ENCODE data around the gene MFAP3.
"Not testable (repeated sequence)": the region's sequence is repeated elsewhere in the genome, so short reads cannot be mapped to it uniquely, and the experiment has no call there.

The MFAP3 gene

GRCh38 chr5:154038707-154039457 is at the start of gene MFAP3, which contains the start of gene FAM114A2:
Gene MFAP3 (plus strand): TSS chr5:154038967. CDS start chr5:154049723, 10,756 bp downstream.
Gene FAM114A2 (minus strand): TSS chr5:154038910. CDS start chr5:154034953, 3,957 bp downstream.
- DNase-seq = peak; percentile 55

- no peak for DNase-seq
Measured at GRCh38 chr5:153991168-153991567, 47.6 kb upstream of the MFAP3 start.

DNA sequence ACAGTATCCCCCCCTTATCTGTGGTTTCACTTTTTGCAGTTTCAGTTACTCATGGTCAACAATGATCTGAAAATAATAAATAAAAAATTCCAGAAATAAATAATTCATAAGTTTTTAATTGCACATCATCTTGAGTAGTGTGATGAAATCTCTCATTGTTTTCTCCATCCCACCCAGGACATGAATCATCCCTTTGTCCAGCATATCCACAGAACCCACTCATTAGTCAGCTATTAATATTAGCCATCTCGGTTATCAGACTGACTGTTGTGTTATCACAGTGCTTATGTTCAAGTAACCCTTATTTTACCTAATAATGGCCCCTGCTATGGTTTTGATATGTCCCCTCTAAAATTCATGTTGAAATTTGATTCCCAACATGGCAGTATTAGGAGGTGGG is 40.8 kb upstream of the MFAP3 start:
- no peak for DNase-seq

DNA sequence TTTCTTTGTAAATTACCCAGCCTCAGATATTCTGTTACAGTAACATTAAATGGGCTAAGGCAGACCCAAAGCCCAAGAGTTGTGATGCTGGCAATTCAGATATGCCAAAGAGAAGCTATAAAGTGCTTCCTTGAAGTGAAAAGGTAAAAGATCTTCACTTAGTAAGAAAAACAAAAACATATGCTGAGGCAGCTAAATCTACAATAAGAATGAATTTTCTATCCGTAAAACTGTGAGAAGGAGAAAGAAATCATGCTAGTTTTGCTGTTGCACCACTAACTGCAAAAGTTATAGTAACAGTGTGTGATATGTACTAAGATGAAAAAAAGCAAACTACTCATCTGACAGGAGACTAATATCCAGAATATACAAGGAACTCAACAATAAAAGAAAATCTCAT is 40.0 kb upstream of the MFAP3 start:
- no peak for DNase-seq

DNA sequence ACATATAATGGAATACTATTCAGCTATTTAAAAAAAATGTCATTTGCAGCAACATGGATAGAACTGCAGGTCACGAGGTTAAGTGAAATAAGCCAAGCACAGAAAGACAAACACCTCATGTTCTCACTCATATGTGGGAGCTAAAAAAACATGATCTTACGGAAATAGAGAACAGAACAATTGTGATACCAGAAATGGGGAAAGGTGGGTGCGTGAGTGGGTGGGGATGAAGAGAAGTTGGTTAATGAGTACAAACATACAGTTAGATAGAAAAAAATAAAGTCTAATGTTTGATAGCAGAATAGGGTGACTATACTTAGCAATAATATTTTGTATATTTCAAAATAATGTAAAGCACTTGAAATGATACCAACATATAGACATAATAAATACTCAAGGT is 38.8 kb upstream of the MFAP3 start:
- no peak for DNase-seq

DNA sequence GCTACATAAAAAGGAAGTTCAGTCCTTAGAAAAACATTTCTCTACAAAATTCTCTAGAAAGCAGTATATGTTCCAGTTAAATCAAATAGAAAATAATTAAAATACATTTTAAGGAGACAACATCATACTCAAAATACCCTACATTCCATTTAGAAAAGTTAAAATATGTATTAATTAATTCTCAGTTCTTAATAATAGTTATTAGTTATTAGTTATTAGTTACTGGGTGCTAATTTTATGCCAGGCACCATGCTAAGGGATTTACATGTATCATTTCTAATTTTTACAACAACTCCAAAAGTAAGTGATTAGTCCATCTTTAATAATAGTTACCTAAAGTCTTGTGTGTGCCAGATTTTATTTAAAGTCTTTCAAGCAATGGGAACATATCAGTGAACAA is 38.1 kb upstream of the MFAP3 start:
- DNase-seq = no peak

DNA sequence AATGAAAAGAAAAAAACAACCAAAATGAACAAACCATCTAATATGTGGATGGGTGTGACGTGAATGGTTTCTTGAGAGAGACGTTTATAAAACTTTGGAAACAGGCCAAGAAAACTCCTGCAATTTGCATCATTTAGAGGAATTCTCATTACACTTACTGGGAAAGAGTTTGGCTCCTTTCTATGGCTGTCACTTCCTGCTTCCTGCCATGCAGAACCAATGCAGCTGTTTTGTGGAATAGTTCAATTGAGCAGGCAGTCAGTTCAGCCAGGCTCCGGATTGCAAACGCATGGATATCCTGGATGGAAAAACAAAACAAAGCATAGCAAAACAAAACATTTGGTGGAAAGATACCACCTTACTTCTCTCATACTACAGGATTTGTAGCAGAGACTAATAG is 36.7 kb upstream of the MFAP3 start:
- DNase-seq = peak; percentile 18

DNA sequence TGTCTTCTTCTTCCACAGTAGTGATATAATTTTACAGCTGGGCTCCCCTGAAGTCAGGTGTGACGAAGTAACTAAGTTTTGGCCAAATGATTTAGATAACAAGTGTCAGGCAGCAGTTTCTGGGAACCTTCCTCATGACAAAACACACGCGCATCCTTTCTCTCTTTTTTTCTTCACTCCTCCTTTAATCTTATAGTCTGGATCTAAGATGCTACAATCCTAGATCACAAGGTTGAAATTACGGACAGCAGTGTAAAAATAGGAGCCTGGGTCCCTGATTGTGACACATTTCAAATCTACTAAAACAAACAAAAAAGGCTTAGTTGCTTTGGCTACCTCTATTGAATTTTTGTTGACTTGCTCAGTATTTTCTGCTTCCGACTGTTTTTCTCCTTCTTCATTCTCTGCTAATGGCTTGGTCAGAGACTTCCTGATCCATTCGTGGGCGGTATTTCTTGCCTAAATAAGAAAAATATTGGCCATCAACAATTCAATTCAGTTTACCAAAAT is 36.2 kb upstream of the MFAP3 start:
- DNase-seq = no peak

DNA sequence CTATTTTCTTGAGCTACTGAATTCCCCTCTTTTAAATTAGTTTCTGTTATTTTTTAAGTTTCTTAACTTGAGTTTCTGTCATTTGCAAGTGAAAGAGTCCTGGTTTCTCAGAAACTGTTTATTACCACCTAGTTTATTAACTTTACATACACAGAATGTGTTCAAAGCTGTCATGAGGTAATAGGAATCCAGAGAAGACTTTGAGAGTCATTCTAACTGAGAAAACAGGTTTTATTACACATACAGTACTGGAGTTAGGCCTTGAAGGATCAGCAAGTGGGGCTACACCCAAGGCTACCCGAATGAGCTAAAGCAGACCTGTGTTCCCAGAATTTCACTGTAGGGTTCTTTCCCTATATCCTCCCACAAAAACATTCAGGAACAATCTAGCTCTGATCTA is 33.1 kb upstream of the MFAP3 start:
- DNase-seq = no peak

DNA sequence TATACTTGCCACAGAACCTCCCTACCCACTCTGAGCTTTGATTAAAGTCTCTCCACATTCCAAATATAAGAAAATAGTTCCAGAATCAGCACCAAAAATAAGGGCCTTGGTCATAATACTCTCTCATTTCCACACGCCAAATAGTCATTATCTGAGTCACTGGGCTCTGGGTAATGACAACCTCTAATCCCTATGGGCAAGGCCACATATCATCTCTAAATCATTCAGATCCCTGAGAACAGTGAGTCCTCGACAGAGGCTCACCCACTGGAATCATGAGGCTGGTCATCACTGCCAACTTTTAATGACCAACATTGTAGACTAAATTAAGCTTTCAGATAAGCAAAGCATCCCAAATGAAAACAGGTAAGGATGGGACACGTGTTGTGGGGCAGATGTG is 28.1 kb upstream of the MFAP3 start:
- DNase-seq = no peak

DNA sequence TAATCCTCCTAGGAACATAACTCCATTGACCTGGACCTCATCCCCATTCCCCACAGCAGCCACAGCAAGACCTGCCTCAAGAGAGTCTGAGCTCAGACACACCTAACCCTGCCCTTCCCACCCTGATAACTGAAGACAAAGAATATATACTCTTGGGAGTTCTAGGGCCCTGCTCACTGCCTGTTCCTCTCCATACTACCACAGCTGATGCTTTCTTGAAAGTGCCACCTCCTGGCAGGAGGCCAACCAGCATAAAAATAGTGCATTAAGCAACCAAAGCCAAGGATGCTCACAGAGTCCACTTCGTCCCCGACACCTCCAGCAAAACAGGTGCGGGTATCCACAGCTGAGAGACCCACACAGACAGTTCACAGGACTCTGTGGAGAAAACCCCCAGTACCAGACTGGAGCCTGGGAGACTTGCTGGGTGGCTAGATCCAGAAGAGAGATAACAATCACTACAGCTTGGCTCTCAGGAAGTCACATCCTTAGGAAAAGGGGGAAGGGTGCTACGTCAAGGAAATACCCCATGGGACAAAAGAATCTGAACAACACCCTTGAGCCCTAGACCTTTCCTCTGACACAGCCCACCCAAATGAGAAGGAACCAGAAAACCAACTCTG is 23.6 kb upstream of the MFAP3 start:
- DNase-seq = no peak

DNA sequence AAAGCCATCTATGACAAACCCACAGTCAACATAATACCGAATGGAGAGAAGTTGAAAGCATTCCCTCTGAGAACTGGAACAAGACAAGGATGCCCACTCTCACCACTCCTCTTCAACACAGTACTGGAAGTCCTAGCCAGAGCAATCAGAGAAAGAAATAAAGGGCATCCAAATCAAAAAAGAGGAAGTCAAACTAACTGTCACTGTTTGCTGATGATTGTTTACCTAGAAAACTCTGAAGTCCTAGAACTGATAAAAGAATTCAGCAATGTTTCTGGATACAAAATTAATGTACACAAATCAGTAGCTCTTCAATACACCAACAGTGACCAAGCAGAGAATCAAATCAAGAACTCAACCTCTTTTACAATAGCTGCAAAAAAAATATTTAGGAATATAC is 19.8 kb upstream of the MFAP3 start:
- not testable (repeated sequence) for DNase-seq

GRCh38 chr5:154025951-154026350 is 12.8 kb upstream of the MFAP3 start:
- DNase-seq = no peak

- DNase-seq = no peak
Measured at GRCh38 chr5:154031937-154032489, 6.8 kb upstream of the MFAP3 start.

DNA sequence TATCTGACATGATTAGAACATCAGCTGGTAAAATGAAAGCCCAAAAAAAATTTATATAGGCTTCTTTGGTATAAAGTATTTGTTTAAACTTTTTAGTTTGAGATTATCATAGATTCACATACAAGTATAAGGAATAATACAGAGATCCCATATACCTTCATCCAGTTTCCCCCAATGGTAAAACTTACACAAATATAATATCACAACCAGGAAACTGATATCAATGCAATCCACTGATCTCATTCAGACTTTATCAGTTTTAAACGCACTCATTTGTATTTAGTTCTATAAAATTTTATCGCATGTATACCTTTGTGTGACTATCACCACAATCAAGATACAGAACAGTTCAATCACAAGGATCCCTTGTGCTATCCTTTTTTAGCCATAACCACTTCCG is 3.8 kb upstream of the MFAP3 start:
- no peak for DNase-seq

DNA sequence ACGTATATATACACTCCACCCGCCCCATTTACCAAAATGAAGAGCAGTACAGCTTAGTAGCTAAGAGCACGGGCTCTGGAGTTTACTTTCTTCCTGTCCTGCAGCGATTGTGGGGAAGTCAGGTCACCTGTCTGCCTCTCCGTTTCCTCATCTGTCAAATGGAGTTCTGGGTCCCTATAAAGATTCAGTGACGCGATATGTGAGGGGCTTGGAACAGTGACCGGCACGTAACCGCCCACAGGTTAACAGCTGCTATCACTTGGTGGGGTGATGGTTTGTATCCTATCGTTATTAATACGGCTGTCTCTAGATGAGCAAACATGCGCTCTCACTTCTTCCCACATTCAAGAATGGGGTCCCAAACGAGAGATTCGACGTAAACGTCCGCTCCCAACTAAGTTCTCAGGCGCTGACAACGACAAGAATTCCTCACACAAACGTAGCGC is 483 bp upstream of the MFAP3 start:
- DNase-seq = peak; percentile 27

GRCh38 chr5:154039458-154039829 is 677 bp downstream of the MFAP3 start:
- no peak for DNase-seq

- DNase-seq = no peak
Measured at GRCh38 chr5:154042766-154043165, 4.0 kb downstream of the MFAP3 start.

DNA sequence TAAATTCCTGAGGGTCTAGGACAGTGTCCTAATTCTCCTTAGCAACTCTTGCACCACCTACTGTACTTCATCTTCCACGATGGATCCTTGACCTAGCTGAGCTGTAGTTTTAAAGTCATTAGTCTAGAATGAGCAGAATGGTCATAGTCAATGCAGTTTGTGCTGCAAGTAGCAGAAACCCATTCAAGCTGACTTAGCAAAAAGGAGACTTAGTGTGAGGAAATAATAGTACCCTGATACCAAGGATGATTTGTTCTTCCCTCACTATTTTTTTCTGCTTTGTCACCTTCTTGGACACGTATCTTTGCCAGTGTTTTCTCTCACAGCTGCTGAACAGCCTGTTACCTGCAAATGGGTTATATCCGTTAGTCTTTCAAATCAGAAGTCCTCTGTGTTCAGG is 5.3 kb downstream of the MFAP3 start:
- no peak for DNase-seq

- no peak for DNase-seq
Measured at GRCh38 chr5:154044581-154044980, 5.8 kb downstream of the MFAP3 start.

- DNase-seq = no peak
Measured at GRCh38 chr5:154046486-154046885, 7.7 kb downstream of the MFAP3 start.

DNA sequence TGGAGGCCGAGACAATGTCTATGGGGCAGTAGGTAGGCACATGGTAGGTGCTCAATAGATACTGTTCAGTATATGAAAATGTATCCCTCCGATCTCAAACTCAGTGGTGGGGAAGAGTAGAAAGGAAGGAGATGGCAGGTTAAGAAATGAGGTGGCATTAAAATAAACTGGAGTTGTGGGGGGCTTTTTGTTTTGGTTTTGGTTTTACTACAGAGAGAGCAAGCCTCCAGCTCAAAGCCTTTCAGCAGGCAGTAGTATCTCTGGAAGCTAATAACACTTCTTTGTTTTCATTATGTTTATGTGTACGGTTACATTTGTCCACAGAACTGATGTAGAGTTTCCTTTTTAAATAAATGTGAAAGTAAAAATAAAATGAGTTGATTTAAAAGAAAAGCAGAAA is 8.6 kb downstream of the MFAP3 start:
- no peak for DNase-seq

GRCh38 chr5:154049636-154050035 is 10.9 kb downstream of the MFAP3 start:
- no peak for DNase-seq

DNA sequence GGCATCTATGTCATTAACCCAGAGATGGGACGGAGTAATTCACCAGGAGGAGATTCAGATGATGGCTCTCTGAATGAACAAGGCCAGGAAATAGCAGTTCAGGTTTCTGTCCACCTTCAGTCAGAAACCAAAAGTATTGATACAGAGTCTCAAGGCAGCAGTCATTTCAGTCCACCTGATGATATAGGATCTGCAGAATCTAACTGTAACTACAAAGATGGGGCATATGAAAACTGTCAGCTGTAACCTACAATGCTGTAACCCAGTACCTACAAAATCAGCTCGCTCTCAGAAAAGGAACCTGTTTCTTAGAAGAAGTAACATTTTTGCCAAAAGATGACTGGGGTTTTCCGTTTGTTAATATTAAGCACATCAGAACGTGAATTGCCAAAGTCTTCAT is 14.7 kb downstream of the MFAP3 start:
- DNase-seq = no peak
